Heart left ventricle (tissue), 13 donors: ENCODE results near the gene VSX2.

Source experiments
- POLR2A ChIP-seq, 2 donors: fragments of 450-650 bp; IDR thresholded peaks; one replicate each; pipeline ENCODE4 v1.6.1; 2017; ENCODE audit warnings: antibody characterized with exemption in 2 of 2, mild to moderate bottlenecking in 2 of 2, moderate library complexity in 2 of 2
- TF ChIP-seq, protein P1 (sequence below), 12 donors: fragments of 200-600 bp; sonication (generic) in 4 of 12; IDR thresholded peaks; one replicate each; pipeline versions ENCODE4 v1.5.0 to v1.8.0; 2018 to 2022; ENCODE audit warnings: antibody characterized with exemption in 12 of 12, mild to moderate bottlenecking in 5 of 12
- donor health status: ischemic (EF 13 %, LVEDD 7.1; RV severe dilation, severe dysfunction).
- donor health status: DM: no; HTN: yes; CAD: no.
- donor health status: DM: no; HTN: no; CAD: no.
- donor health status: ischemic (EF 25% LVEDD 6.9; RV normal size, moderate dysfunction).
- donor health status: ischemic (EF 25% LVEDD 5.7; RV mildly dilated, moderate dysfunction).
- donor health status: ischemic (EF 35%, LVEDD 5.7; RV mildly dilated, moderate dysfunction).
- donor health status: nonischemic (EF 11% LVEDD 7.7; RV severe dilation, severe dysfunction).
- donor health status: DM: yes; HTN: yes; CAD: no.
- donor health status: PGD.
- donor health status: ischemic (EF 29% LVEDD 5.4; RV normal size, mild dysfunction).
- donor health status: nonischemic (EF 23%, LVEDD 6.1; RV moderate dilation, normal function).

DNA sequence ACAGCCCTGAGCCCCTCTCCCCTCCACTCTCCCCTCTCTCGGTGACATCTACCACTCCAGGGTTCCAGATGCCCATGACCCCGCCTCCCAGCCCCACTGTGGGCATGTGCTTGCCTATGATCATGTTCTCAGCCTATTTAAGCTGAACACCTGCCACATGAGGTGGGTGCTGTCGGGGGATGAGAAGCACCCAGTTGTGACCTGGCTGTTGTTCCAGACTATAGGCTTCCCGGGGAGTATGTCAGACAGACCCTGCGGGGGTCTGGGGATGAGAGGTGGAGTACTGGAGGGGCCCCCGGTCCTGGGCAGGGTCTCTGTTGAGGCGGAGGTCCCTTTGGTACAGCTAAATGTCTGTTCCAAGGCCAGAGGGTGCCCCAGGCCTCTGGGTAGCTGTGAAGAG is 6.0 kb downstream of the VSX2 start:
- TF ChIP-seq, protein P1, sequence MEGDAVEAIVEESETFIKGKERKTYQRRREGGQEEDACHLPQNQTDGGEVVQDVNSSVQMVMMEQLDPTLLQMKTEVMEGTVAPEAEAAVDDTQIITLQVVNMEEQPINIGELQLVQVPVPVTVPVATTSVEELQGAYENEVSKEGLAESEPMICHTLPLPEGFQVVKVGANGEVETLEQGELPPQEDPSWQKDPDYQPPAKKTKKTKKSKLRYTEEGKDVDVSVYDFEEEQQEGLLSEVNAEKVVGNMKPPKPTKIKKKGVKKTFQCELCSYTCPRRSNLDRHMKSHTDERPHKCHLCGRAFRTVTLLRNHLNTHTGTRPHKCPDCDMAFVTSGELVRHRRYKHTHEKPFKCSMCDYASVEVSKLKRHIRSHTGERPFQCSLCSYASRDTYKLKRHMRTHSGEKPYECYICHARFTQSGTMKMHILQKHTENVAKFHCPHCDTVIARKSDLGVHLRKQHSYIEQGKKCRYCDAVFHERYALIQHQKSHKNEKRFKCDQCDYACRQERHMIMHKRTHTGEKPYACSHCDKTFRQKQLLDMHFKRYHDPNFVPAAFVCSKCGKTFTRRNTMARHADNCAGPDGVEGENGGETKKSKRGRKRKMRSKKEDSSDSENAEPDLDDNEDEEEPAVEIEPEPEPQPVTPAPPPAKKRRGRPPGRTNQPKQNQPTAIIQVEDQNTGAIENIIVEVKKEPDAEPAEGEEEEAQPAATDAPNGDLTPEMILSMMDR (IDR thresholded peaks at IDR 0.05): no peak
- TF ChIP-seq POLR2A (IDR thresholded peaks at IDR 0.05): no peak
